Ishikawa (cell line): ENCODE data around the gene NDUFA6.

Experiments
- CEBPB ChIP-seq: IDR thresholded peaks from 2 replicates; pipeline ENCODE4 v1.6.1; 2012
- CREB1 ChIP-seq: IDR thresholded peaks from 2 replicates; pipeline ENCODE4 v1.6.1; 2012; ENCODE audit warnings: low read depth
- EGR1 ChIP-seq: IDR thresholded peaks from 2 replicates; pipeline ENCODE4 v1.6.1; 2012
- EP300 ChIP-seq: IDR thresholded peaks from 2 replicates; pipeline ENCODE4 v1.6.1; 2012; ENCODE audit warnings: borderline replicate concordance
- FOXM1 ChIP-seq: IDR thresholded peaks from 2 replicates; pipeline ENCODE4 v1.6.1; 2012; ENCODE audit warnings: low read depth, borderline replicate concordance
- NFIC ChIP-seq: IDR thresholded peaks from 2 replicates; pipeline ENCODE4 v1.6.1; 2012
- RAD21 ChIP-seq: IDR thresholded peaks from 2 replicates; pipeline ENCODE4 v1.6.1; 2012; ENCODE audit warnings: low read depth
- TAF1 ChIP-seq: IDR thresholded peaks from 2 replicates; pipeline ENCODE4 v1.6.1; 2012; ENCODE audit warnings: low read depth, mild to moderate bottlenecking
- TCF12 ChIP-seq: IDR thresholded peaks from 2 replicates; pipeline ENCODE4 v1.6.1; 2012; ENCODE audit warnings: low read depth
- TEAD4 ChIP-seq: IDR thresholded peaks from 2 replicates; pipeline ENCODE4 v1.6.1; 2012
- YY1 ChIP-seq: IDR thresholded peaks from 2 replicates; pipeline ENCODE4 v1.6.1; 2012; ENCODE audit warnings: low read depth
- ZBTB7A ChIP-seq: IDR thresholded peaks from 2 replicates; pipeline ENCODE4 v1.6.1; 2012; ENCODE audit warnings: low read depth
- TF ChIP-seq, protein P1 (sequence below): IDR thresholded peaks from 2 replicates; pipeline ENCODE4 v1.6.1; 2012
- TF ChIP-seq, protein P2 (sequence below): IDR thresholded peaks from 2 replicates; pipeline ENCODE4 v1.6.1; 2012
- TF ChIP-seq, protein P3 (sequence below): IDR thresholded peaks from 2 replicates; pipeline ENCODE4 v1.6.1; 2012; ENCODE audit warnings: low read depth, mild to moderate bottlenecking

NDUFA6 gene

DNA sequence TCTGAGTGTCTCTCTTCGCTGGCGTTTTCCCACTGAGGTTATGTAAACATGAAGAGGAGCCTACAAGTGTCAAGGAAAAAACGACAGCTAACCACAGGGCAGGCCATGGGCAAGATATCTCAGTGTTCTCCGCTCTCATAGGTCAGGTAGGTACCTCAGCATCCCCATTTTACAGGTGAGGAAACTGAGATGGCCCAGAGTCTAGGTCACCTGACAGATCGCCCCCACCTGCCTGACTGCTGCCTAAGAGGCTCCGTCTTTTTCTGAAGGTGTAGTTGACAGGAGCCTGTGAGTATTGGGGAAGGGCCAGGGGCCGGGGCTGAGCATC lies 847 bp upstream of the NDUFA6 start:
- TF ChIP-seq YY1 (no peak), EGR1 (no peak), RAD21 (no peak), EP300 (no peak), TAF1 (no peak), CEBPB (no peak), ZBTB7A (no peak), TEAD4 (no peak), NFIC (no peak), CREB1 (no peak), TCF12 (no peak), FOXM1 (no peak)
- TF ChIP-seq, protein P1, sequence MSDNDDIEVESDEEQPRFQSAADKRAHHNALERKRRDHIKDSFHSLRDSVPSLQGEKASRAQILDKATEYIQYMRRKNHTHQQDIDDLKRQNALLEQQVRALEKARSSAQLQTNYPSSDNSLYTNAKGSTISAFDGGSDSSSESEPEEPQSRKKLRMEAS: no peak
- TF ChIP-seq, protein P2, sequence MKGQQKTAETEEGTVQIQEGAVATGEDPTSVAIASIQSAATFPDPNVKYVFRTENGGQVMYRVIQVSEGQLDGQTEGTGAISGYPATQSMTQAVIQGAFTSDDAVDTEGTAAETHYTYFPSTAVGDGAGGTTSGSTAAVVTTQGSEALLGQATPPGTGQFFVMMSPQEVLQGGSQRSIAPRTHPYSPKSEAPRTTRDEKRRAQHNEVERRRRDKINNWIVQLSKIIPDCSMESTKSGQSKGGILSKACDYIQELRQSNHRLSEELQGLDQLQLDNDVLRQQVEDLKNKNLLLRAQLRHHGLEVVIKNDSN: no peak
- TF ChIP-seq, protein P3, sequence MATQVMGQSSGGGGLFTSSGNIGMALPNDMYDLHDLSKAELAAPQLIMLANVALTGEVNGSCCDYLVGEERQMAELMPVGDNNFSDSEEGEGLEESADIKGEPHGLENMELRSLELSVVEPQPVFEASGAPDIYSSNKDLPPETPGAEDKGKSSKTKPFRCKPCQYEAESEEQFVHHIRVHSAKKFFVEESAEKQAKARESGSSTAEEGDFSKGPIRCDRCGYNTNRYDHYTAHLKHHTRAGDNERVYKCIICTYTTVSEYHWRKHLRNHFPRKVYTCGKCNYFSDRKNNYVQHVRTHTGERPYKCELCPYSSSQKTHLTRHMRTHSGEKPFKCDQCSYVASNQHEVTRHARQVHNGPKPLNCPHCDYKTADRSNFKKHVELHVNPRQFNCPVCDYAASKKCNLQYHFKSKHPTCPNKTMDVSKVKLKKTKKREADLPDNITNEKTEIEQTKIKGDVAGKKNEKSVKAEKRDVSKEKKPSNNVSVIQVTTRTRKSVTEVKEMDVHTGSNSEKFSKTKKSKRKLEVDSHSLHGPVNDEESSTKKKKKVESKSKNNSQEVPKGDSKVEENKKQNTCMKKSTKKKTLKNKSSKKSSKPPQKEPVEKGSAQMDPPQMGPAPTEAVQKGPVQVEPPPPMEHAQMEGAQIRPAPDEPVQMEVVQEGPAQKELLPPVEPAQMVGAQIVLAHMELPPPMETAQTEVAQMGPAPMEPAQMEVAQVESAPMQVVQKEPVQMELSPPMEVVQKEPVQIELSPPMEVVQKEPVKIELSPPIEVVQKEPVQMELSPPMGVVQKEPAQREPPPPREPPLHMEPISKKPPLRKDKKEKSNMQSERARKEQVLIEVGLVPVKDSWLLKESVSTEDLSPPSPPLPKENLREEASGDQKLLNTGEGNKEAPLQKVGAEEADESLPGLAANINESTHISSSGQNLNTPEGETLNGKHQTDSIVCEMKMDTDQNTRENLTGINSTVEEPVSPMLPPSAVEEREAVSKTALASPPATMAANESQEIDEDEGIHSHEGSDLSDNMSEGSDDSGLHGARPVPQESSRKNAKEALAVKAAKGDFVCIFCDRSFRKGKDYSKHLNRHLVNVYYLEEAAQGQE: no peak

DNA sequence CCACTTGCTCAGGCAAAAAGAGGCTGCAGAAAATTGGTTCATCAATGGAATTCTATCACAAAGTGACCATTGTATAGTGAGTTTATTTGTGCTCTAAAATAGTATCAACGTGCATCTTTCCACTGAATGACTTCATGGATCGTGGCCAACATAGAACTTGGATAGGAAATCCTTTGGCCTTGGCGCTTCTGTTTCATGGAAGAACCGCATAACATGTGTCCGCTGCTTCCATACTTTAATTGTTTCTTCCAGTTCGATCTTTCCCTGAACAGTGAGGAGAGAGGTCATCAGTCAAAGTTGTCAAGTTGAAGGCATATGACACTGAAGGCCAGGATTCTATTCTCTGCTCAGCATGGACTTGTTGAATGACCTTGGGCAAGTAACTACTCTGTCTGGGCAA lies 4.5 kb downstream of the NDUFA6 start:
- TF ChIP-seq FOXM1: no peak
- no peak for TF ChIP-seq CEBPB
- TF ChIP-seq CREB1: no peak
- TF ChIP-seq, protein P3: no peak
- TF ChIP-seq EP300: no peak
- TF ChIP-seq NFIC: no peak
- no peak for TF ChIP-seq RAD21
- TF ChIP-seq TCF12: no peak
- TF ChIP-seq ZBTB7A: no peak
- no peak for TF ChIP-seq TEAD4
- no peak for TF ChIP-seq YY1
- no peak for TF ChIP-seq TAF1
- no peak for TF ChIP-seq EGR1
- TF ChIP-seq, protein P1: no peak
- TF ChIP-seq, protein P2: no peak

DNA sequence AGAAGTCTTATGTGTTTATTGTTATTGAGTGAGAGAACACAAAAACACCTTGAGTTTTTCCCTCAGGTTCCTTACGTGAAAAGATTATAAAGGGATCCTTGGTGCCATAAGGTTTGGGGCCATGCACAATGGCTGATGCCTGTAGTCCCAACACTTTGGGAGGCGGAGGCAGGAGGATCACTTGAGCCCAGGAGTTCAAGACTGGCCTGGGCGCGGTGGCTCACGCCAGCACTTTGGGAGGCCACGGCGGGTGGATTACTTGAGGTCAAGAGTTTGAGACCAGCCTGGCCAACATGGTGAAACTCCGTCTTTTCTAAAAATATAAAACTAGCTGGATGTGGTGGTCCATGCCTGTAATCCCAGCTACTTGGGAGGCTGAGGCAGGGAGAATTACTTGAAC lies 5.7 kb downstream of the NDUFA6 start:
- TF ChIP-seq EP300 (no peak), TAF1 (no peak), EGR1 (no peak), RAD21 (no peak), NFIC (no peak), TEAD4 (no peak), TCF12 (no peak), ZBTB7A (no peak), CREB1 (no peak), CEBPB (no peak)
- TF ChIP-seq, protein P3: no peak
- TF ChIP-seq, protein P1: no peak
- TF ChIP-seq, protein P2: no peak

DNA sequence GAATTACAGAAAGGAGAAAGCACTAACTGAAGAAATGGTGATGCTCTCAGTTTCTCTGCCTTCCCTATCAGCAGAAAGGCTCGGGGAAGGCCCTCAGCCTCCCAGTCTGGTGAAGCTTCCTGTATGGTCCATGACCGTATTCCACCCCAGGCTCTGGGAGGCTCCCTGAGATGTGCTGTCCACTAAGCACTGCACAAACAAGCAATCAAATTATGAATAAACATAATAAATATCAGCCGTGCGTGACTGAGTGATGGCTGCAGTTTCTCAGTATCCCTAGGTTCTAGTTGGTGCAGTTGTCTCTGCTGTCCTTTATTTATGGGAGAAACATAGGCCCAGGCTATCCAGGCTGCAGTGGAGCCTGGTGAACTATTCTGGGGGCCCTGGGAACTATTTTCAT lies 7.5 kb downstream of the NDUFA6 start:
- TF ChIP-seq ZBTB7A: no peak
- TF ChIP-seq EP300: no peak
- no peak for TF ChIP-seq EGR1
- no peak for TF ChIP-seq CREB1
- no peak for TF ChIP-seq NFIC
- TF ChIP-seq TCF12: no peak
- no peak for TF ChIP-seq RAD21
- no peak for TF ChIP-seq TEAD4
- TF ChIP-seq, protein P3: no peak
- no peak for TF ChIP-seq CEBPB
- TF ChIP-seq, protein P2: no peak
- no peak for TF ChIP-seq FOXM1
- TF ChIP-seq, protein P1: no peak
- TF ChIP-seq TAF1: no peak
- TF ChIP-seq YY1: no peak
